GM19455 (cell line): ENCODE data around the gene STN1.

Source experiments
- ATAC-seq: cut with Tn5 transposase; IDR thresholded peaks from one replicate; pipeline ENCODE4 v1.9.1; 2021; ENCODE audit not compliant: unreplicated experiment

The STN1 gene

GRCh38 chr10:103930449-103930848 is 12.5 kb upstream of the STN1 start:
- ATAC-seq, result no peak

- ATAC-seq, result no peak
These were observed 11.5 kb upstream of the STN1 start for GRCh38 chr10:103929381-103929921.

- ATAC-seq, result no peak
These were observed 10.8 kb upstream of the STN1 start for GRCh38 chr10:103928784-103929183.

GRCh38 chr10:103926722-103927319 is 8.8 kb upstream of the STN1 start:
- no peak for ATAC-seq

GRCh38 chr10:103925591-103925990 is 7.6 kb upstream of the STN1 start:
- ATAC-seq, result no peak

- no peak for ATAC-seq
These were observed 5.5 kb upstream of the STN1 start for GRCh38 chr10:103923502-103923901.

GRCh38 chr10:103922659-103923058 is 4.7 kb upstream of the STN1 start:
- no peak for ATAC-seq

GRCh38 chr10:103921750-103922195 is 3.8 kb upstream of the STN1 start:
- ATAC-seq, result no peak

GRCh38 chr10:103921248-103921647 is 3.3 kb upstream of the STN1 start:
- ATAC-seq, result no peak

GRCh38 chr10:103919648-103920025 is 1.7 kb upstream of the STN1 start:
- ATAC-seq, result no peak

GRCh38 chr10:103917302-103918052 is 507 bp downstream of the STN1 start:
- peak; percentile 27 for ATAC-seq

- no peak for ATAC-seq
These were observed 1.1 kb downstream of the STN1 start for GRCh38 chr10:103916876-103917275.

- no peak for ATAC-seq
These were observed 1.7 kb downstream of the STN1 start for GRCh38 chr10:103916254-103916653.

GRCh38 chr10:103915796-103916195 is 2.2 kb downstream of the STN1 start:
- no peak for ATAC-seq

GRCh38 chr10:103912759-103913158 is 5.2 kb downstream of the STN1 start:
- no peak for ATAC-seq

GRCh38 chr10:103911021-103911459 is 6.9 kb downstream of the STN1 start:
- no peak for ATAC-seq

GRCh38 chr10:103910442-103911012 is 7.5 kb downstream of the STN1 start:
- no peak for ATAC-seq

GRCh38 chr10:103905441-103905840 is 12.5 kb downstream of the STN1 start:
- ATAC-seq, result no peak

- ATAC-seq, result no peak
These were observed 16.7 kb downstream of the STN1 start for GRCh38 chr10:103901299-103901698.

GRCh38 chr10:103899312-103899711 is 18.7 kb downstream of the STN1 start:
- ATAC-seq, result no peak

GRCh38 chr10:103897241-103897774 is 20.7 kb downstream of the STN1 start:
- no peak for ATAC-seq

GRCh38 chr10:103896225-103896624 is 21.8 kb downstream of the STN1 start:
- ATAC-seq, result no peak
